DOHH2 (cell line): ENCODE data around the gene GFI1B.

Experiments
- H3F3A ChIP-seq: fragments of 200-600 bp; sonication (generic), shearing (Covaris generic); 2 replicates; pipeline ENCODE4 v1.6.0; 2016; ENCODE audit warnings: antibody characterized with exemption, mild to moderate bottlenecking; ENCODE audit not compliant: control insufficient read depth, insufficient read depth
- H3K27ac ChIP-seq: fragments of 200-600 bp; sonication (generic); 2 replicates; pipeline ENCODE4 v1.5.1; 2014; ENCODE audit warnings: low read depth, mild to moderate bottlenecking, low read length, moderate library complexity
- H3K27me3 ChIP-seq: fragments of 200-600 bp; sonication (generic); 2 replicates; pipeline ENCODE4 v1.6.1; 2014; ENCODE audit warnings: mild to moderate bottlenecking, low read length, mixed read lengths; ENCODE audit not compliant: control insufficient read depth
- H3K36me3 ChIP-seq: fragments of 200-600 bp; sonication (generic); 2 replicates; pipeline ENCODE4 v1.6.1; 2014; ENCODE audit warnings: mild to moderate bottlenecking, low read length, moderate library complexity, mixed read lengths; ENCODE audit not compliant: control insufficient read depth
- H3K4me1 ChIP-seq: fragments of 200-600 bp; sonication (generic); 2 replicates; pipeline ENCODE4 v1.6.1; 2014; ENCODE audit warnings: mild to moderate bottlenecking, low read length, mixed read lengths; ENCODE audit not compliant: control insufficient read depth
- H3K4me2 ChIP-seq: fragments of 200-600 bp; sonication (generic); 2 replicates; pipeline ENCODE4 v1.6.0; 2014; ENCODE audit warnings: mild to moderate bottlenecking, low read length, moderate library complexity
- H3K4me3 ChIP-seq: fragments of 200-600 bp; sonication (generic); 2 replicates; pipeline ENCODE4 v1.5.1; 2014; ENCODE audit warnings: mild to moderate bottlenecking, low read length, mixed read lengths
- H3K79me2 ChIP-seq: fragments of 200-600 bp; sonication (generic); 2 replicates; pipeline ENCODE4 v1.6.1; 2014; ENCODE audit warnings: mild to moderate bottlenecking, low read length, mixed read lengths; ENCODE audit not compliant: control insufficient read depth
- H3K9me2 ChIP-seq: fragments of 200-600 bp; sonication (generic); replicated peaks from 2 replicates; pipeline ENCODE4 v1.6.1; 2014; ENCODE audit warnings: mild to moderate bottlenecking, low read length, mixed read lengths; ENCODE audit not compliant: control insufficient read depth
- H3K9me3 ChIP-seq: fragments of 200-600 bp; sonication (generic); 2 replicates; pipeline ENCODE4 v1.6.1; 2014; ENCODE audit warnings: antibody characterized with exemption, low read length, mixed read lengths; ENCODE audit not compliant: control insufficient read depth, insufficient read depth
- H4K20me1 ChIP-seq: fragments of 200-600 bp; sonication (generic); 2 replicates; pipeline ENCODE4 v1.6.0; 2014; ENCODE audit warnings: low read depth, mild to moderate bottlenecking, antibody characterized with exemption, low read length, moderate library complexity; ENCODE audit not compliant: control insufficient read depth, insufficient read depth
- EZH2phosphoT487 ChIP-seq: fragments of 200-600 bp; sonication (generic); IDR thresholded peaks from 2 replicates; pipeline ENCODE4 v1.6.1; 2017; ENCODE audit warnings: borderline replicate concordance, mild to moderate bottlenecking, antibody characterized with exemption, low read length, moderate library complexity, mixed read lengths
- TF ChIP-seq, protein P1 (sequence below): fragments of 200-600 bp; sonication (generic); IDR thresholded peaks from one replicate; pipeline ENCODE4 v1.5.1; 2014; ENCODE audit warnings: antibody characterized with exemption, mild to moderate bottlenecking, low read depth, low read length; ENCODE audit not compliant: poor library complexity, severe bottlenecking

Gene GFI1B

DNA sequence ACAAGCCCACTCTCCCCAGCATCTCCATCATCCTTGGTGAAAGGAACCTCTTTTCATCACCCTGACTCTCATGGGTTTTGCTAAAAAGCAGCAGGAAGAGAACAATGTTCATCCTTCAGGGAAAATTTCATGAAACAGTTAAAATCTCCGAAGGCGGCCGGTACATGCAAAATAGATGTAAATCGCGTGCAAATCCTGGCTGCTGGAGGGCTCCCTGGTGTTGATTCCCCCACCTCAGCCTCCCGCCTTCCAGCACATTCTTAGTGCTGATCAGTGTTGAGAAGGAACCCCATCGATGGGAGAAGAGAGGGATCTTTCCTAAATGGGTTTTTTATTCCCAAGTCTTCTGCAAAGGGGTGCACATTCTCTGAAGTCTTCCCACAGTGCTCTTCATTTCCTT, 8.7 kb upstream of the GFI1B start:
- H3K27me3 ChIP-seq, result no peaks in the 10 kb centered on the region
- H4K20me1 ChIP-seq, result no peaks in the 10 kb centered on the region
- no peaks in the 10 kb centered on the region for H3K9me2 ChIP-seq
- H3K4me3 ChIP-seq, result no peak overlapping the region
- no peaks in the 10 kb centered on the region for H3K79me2 ChIP-seq
- no peak for TF ChIP-seq EZH2phosphoT487
- TF ChIP-seq, protein P1, sequence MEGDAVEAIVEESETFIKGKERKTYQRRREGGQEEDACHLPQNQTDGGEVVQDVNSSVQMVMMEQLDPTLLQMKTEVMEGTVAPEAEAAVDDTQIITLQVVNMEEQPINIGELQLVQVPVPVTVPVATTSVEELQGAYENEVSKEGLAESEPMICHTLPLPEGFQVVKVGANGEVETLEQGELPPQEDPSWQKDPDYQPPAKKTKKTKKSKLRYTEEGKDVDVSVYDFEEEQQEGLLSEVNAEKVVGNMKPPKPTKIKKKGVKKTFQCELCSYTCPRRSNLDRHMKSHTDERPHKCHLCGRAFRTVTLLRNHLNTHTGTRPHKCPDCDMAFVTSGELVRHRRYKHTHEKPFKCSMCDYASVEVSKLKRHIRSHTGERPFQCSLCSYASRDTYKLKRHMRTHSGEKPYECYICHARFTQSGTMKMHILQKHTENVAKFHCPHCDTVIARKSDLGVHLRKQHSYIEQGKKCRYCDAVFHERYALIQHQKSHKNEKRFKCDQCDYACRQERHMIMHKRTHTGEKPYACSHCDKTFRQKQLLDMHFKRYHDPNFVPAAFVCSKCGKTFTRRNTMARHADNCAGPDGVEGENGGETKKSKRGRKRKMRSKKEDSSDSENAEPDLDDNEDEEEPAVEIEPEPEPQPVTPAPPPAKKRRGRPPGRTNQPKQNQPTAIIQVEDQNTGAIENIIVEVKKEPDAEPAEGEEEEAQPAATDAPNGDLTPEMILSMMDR, result no peak
- H3K9me3 ChIP-seq, result peaks cover 3% of the 10 kb centered on the region; the same call in 1 of the 2 replicates
- no peaks in the 10 kb centered on the region for H3K36me3 ChIP-seq
- H3F3A ChIP-seq, result no peaks in the 10 kb centered on the region
- peaks cover 29% of the 10 kb centered on the region for H3K4me1 ChIP-seq
- peak overlapping the region; percentile 7; the same call in 1 of the 2 replicates for H3K4me2 ChIP-seq
- H3K27ac ChIP-seq, result no peak overlapping the region

DNA sequence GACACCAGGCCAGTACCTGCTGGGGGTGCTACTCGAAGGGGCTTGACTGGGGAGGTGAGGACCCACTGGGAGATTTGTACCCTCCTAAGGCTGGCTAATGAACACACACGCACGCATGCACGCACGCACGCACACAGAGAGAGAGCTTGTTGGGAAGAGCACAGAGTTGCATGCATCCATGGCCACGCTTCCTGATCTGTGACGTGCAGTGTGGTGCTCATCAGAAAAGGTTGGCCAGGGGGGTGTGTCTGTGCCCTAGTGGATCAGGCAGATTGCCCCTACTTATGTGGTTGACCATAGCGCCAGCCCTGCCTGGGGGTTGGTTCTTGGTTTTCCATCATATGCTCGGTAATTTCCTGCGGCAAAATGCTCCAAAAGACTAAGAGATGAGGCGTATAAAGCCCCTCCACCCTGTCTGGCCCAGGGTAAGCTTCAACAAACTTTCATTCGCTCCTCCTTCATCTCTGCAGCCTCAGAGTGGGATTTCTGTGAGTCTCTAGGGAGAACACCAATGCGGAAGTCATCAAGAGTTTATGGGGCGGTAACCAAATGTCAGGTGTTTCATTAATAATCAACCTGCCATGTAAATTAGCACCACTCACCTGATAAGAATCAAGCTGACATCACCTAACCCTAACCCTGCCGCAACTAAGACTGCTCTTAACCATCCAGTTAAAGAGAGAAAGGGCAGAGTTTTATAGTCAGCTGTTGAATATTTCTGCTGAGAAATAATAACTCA, 8.0 kb upstream of the GFI1B start:
- H3F3A ChIP-seq, result no peaks in the 10 kb centered on the region
- no peaks in the 10 kb centered on the region for H4K20me1 ChIP-seq
- H3K36me3 ChIP-seq, result no peaks in the 10 kb centered on the region
- no peaks in the 10 kb centered on the region for H3K9me2 ChIP-seq
- no peak overlapping the region for H3K27ac ChIP-seq
- H3K4me2 ChIP-seq, result peak overlapping the region; percentile 7
- H3K4me1 ChIP-seq, result peaks cover 29% of the 10 kb centered on the region
- no peaks in the 10 kb centered on the region for H3K27me3 ChIP-seq
- H3K9me3 ChIP-seq, result peaks cover 3% of the 10 kb centered on the region; the same call in 1 of the 2 replicates
- H3K4me3 ChIP-seq, result no peak overlapping the region
- no peak for TF ChIP-seq EZH2phosphoT487
- TF ChIP-seq, protein P1, result no peak
- no peaks in the 10 kb centered on the region for H3K79me2 ChIP-seq

DNA sequence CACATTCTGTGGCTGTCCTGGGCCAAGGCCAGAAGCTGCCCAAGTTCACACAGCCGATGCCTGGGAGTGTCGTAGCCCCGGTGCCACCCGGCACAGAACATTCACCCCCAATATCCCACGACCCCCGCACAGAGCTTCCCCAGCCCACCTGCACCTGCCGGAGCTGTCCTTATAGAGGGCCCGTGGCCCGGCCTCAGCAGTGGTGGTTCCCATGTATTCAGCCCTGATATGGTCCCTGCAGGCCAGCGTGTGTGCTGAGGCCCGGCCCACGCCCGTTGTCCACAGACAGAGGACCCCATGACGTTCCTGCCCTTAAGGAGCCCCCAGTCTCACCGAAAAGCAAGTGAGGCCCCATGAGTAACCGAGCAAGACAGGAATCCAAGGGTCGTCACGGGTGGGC, 5.3 kb upstream of the GFI1B start:
- TF ChIP-seq, protein P1, result no peak
- TF ChIP-seq EZH2phosphoT487, result no peak
- Histone ChIP-seq H4K20me1 (no peaks in the 10 kb centered on the region), H3K4me3 (no peak overlapping the region), H3K27me3 (no peaks in the 10 kb centered on the region), H3K9me2 (no peaks in the 10 kb centered on the region), H3K4me1 (peaks cover 49% of the 10 kb centered on the region), H3K27ac (no peak overlapping the region), H3K4me2 (no peak overlapping the region; the same call in 1 of the 2 replicates), H3K79me2 (no peaks in the 10 kb centered on the region), H3K36me3 (no peaks in the 10 kb centered on the region), H3F3A (peaks cover 2% of the 10 kb centered on the region), H3K9me3 (peaks cover 3% of the 10 kb centered on the region; the same call in 1 of the 2 replicates)
